ENCODE results near the gene UBL4A. TPM values are rescaled to one million over a fixed set of nuclear protein-coding genes. Genes with fewer than 3 reads are reported as not detected.

Gene UBL4A
- total RNA-seq, 1 experiment from 2014 or later: 30.4 TPM

DNA sequence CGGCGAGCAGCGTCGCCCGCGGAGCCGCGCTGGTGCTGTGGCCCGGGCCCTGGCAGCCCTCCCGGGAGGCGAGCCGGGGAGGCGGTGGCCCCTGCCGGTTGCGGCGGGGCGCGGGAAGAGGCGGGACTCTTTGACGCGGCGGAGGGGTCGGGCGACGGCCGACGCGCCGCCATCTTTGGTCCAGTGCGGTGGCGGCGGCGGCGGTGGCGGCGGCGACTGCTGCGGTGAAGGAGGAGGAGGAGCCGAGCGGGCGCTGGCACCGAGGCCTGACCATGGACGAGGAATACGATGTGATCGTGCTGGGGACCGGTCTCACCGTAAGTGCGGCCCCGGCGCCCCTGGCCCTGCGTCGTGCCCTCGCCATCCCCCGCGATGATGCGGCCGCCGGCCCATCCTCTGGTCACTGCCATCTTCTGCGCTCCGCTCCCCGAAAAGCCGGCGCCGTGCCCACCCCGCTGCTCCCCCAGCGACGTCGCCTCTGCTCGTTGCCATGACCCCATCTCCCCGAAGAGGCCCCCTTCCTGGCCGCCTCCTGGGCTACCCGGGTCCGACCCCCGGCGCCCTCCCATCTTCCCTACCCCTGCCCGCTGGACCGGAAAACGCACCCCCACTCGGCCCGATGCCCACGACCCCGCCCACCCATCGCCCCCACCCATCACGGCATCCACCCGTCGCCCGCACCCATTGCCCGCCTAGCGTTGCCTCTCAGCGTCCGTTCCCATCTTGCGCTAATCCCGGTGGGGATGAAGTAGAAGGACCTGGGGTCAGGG, 49.2 kb downstream of the UBL4A start, which contains the start of gene GDI1:
Gene GDI1, plus strand, starts transcription at position 172 of the 770 bp plus-strand sequence. Its CDS starts 101 bp downstream, at position 273.
- CTCF ChIA-PET: no interaction called here
- Histone ChIP-seq H3K27me3 (replicated peaks; ENCODE audit: insufficient read depth, low read depth, low read length, poor library complexity) (no peaks in the 10 kb centered on the region), H3K27ac (ENCODE audit: low read depth, low read length, poor library complexity, severe bottlenecking) (peak within 1 kb of the TSS; percentile 90), H3K4me1 (ENCODE audit: insufficient read depth, low read length, poor library complexity, severe bottlenecking) (peaks cover 11% of the 10 kb centered on the region), H3K4me3 (ENCODE audit: low read depth, low read length, poor library complexity, severe bottlenecking) (peak within 1 kb of the TSS; percentile 57), H3K36me3 (ENCODE audit: insufficient read depth, low read length, poor library complexity, severe bottlenecking) (peaks cover 17% of the 10 kb centered on the region), H3K9me3 (ENCODE audit: low read depth, low read length, poor library complexity, severe bottlenecking) (no peaks in the 10 kb centered on the region)
- POLR2A ChIA-PET (ENCODE audit: low non-redundant PET): no interaction called here
- no TSS peak for BruUV-seq (replicated peaks)
- DNase-seq (ENCODE audit: low spot score): peak; percentile 69
- TF ChIP-seq EZH2 (IDR thresholded peaks at IDR 0.05; ENCODE audit: borderline replicate concordance, low read depth, low read length, poor library complexity, severe bottlenecking): no peak
- TF ChIP-seq, protein P1, sequence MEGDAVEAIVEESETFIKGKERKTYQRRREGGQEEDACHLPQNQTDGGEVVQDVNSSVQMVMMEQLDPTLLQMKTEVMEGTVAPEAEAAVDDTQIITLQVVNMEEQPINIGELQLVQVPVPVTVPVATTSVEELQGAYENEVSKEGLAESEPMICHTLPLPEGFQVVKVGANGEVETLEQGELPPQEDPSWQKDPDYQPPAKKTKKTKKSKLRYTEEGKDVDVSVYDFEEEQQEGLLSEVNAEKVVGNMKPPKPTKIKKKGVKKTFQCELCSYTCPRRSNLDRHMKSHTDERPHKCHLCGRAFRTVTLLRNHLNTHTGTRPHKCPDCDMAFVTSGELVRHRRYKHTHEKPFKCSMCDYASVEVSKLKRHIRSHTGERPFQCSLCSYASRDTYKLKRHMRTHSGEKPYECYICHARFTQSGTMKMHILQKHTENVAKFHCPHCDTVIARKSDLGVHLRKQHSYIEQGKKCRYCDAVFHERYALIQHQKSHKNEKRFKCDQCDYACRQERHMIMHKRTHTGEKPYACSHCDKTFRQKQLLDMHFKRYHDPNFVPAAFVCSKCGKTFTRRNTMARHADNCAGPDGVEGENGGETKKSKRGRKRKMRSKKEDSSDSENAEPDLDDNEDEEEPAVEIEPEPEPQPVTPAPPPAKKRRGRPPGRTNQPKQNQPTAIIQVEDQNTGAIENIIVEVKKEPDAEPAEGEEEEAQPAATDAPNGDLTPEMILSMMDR (conservative IDR thresholded peaks at IDR 0.05; ENCODE audit: low read depth, low read length): no peak
- intact Hi-C loops (cut with micrococcal nuclease; ENCODE audit: unreplicated experiment): no loop called here

DNA sequence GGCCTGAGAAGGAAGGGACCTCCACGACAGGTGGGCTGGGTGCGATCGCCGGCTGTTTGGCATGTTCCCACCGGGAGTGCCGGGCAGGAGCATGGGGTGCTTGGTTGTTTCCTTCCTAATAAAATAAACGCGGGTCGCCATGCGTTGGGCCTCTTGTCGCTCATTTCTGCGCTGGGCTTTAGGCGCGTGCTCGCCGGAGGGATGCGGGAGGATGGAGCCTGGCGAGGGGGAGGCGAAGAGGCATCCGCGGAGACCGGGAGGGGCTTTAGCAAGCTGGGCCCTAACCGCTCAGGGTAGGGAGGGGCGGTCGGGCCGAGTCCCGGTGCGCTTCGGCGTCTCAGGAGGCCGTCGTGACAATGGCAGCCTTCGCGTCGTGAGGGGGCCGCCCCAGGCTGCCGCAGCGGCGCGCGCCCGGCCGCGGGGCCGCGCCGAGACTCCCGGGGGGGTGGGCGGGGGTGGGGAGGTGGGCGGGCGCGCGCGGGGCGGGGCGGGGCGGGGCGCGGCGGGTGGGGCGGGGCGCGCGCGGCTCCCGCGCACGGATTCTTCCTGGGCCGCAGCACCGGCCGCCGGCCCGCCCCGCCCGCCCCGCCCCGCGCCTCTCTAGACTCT, 49.9 kb downstream of the UBL4A start:
- Histone ChIP-seq H3K36me3 (ENCODE audit: insufficient read depth, low read length, poor library complexity, severe bottlenecking) (peaks cover 21% of the 10 kb centered on the region), H3K27ac (ENCODE audit: low read depth, low read length, poor library complexity, severe bottlenecking) (peak overlapping the region; percentile 90), H3K9me3 (ENCODE audit: low read depth, low read length, poor library complexity, severe bottlenecking) (no peaks in the 10 kb centered on the region), H3K4me3 (ENCODE audit: low read depth, low read length, poor library complexity, severe bottlenecking) (peak overlapping the region; percentile 57), H3K4me1 (ENCODE audit: insufficient read depth, low read length, poor library complexity, severe bottlenecking) (peaks cover 11% of the 10 kb centered on the region), H3K27me3 (replicated peaks; ENCODE audit: insufficient read depth, low read depth, low read length, poor library complexity) (no peaks in the 10 kb centered on the region)
- TF ChIP-seq EZH2 (IDR thresholded peaks at IDR 0.05; ENCODE audit: borderline replicate concordance, low read depth, low read length, poor library complexity, severe bottlenecking): no peak
- TF ChIP-seq, protein P1 (conservative IDR thresholded peaks at IDR 0.05; ENCODE audit: low read depth, low read length): no peak
- BruUV-seq (replicated peaks): no TSS peak
- peak; percentile 43 for DNase-seq (ENCODE audit: low spot score)
- ChIA-PET CTCF (no interaction called here), POLR2A (ENCODE audit: low non-redundant PET) (no interaction called here)
- intact Hi-C loops (cut with micrococcal nuclease; ENCODE audit: unreplicated experiment): no loop called here

DNA sequence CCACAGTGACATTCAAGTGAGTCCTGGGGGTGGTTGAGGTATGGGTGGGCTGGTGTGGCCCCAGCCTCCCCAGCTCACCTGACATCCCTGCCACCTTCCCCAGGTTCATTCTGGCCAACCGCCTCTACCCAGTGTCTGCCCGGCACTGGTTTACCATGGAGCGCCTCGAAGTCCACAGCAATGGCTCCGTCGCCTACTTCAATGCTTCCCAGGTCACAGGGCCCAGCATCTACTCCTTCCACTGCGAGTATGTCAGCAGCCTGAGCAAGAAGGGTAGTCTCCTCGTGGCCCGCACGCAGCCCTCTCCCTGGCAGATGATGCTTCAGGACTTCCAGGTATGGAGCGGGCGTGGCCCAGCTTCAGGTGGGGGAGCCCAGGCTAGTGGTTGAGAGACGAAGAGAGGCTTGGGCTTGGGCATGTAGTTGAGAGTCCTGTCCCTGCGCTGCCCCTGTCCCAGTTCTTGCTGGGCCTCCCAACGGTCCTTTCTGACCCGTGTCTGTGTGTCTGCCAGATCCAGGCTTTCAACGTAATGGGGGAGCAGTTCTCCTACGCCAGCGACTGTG, 51.2 kb downstream of the UBL4A start:
- TF ChIP-seq EZH2 (IDR thresholded peaks at IDR 0.05; ENCODE audit: borderline replicate concordance, low read depth, low read length, poor library complexity, severe bottlenecking): no peak
- TF ChIP-seq, protein P1 (conservative IDR thresholded peaks at IDR 0.05; ENCODE audit: low read depth, low read length): no peak
- DNase-seq (ENCODE audit: low spot score): no peak
- Histone ChIP-seq H3K4me1 (ENCODE audit: insufficient read depth, low read length, poor library complexity, severe bottlenecking) (peaks cover 11% of the 10 kb centered on the region), H3K4me3 (ENCODE audit: low read depth, low read length, poor library complexity, severe bottlenecking) (no peak overlapping the region), H3K36me3 (ENCODE audit: insufficient read depth, low read length, poor library complexity, severe bottlenecking) (peaks cover 17% of the 10 kb centered on the region), H3K27ac (ENCODE audit: low read depth, low read length, poor library complexity, severe bottlenecking) (no peak overlapping the region), H3K27me3 (replicated peaks; ENCODE audit: insufficient read depth, low read depth, low read length, poor library complexity) (no peaks in the 10 kb centered on the region), H3K9me3 (ENCODE audit: low read depth, low read length, poor library complexity, severe bottlenecking) (no peaks in the 10 kb centered on the region)
- BruUV-seq (replicated peaks): no TSS peak
- intact Hi-C loops (cut with micrococcal nuclease; ENCODE audit: unreplicated experiment): no loop called here
- POLR2A ChIA-PET (ENCODE audit: low non-redundant PET): no interaction called here
- CTCF ChIA-PET: no interaction called here

All from A673 (cell line).